T-cell (primary cell): ENCODE measurements around the gene KCNH8. TPM values are rescaled to one million over a fixed set of nuclear protein-coding genes. Genes with fewer than 3 reads are reported as not detected.

Source experiments
- ATAC-seq, 4 experiments: fragments of 200-7000 bp in 3 of 4; fragments of 150-1000 bp in 1 of 4; cut with Tn5 transposase; replicated peaks in 1 of 4; 1 replicate in 3 of 4; 2 replicates in 1 of 4; pipeline ENCODE4 v1.10.0; 2021; ENCODE audit warnings: moderate library complexity in 3 of 4, mild to moderate bottlenecking in 2 of 4, moderate number of reproducible peaks in 1 of 4
- CTCF ChIA-PET, 2 donors: fragments of 300-600 bp; sonication (Branson Sonifier 250); formaldehyde crosslinking; loops; one replicate each; lab custom pipeline; 2022; ENCODE audit warnings: antibody characterized with exemption in 2 of 2; lab: Charles Lee
- POLR2A ChIA-PET, 2 donors: fragments of 300-600 bp; sonication (Branson Sonifier 250); formaldehyde crosslinking; loops; one replicate each; lab custom pipeline; 2022; ENCODE audit warnings: antibody characterized with exemption in 2 of 2; lab: Charles Lee
- DNase-seq, 35 experiments: peaks; one replicate each; pipeline versions ENCODE4 v3.0.0 to v3.0.0-alpha.2; 2013 to 2023
- H3K27ac ChIP-seq: one replicate; pipeline ENCODE4 v1.5.1; 2013; ENCODE audit warnings: low read length
- H3K27me3 ChIP-seq, 2 experiments: replicated peaks in 1 of 2; 1 replicate in 1 of 2; 2 replicates in 1 of 2; pipeline versions ENCODE4 v1.6.1 to v1.7.0; 2013; ENCODE audit warnings: low read length in 1 of 2, mixed read lengths in 1 of 2; ENCODE audit not compliant: control insufficient read depth in 2 of 2, insufficient read depth in 2 of 2; ENCODE audit errors: extremely low read depth in 1 of 2
- H3K36me3 ChIP-seq, 2 donors: 1 replicate in 1 of 2; 2 replicates in 1 of 2; pipeline versions ENCODE4 v1.6.1 to v1.7.0; 2013; ENCODE audit warnings: low read length in 1 of 2; ENCODE audit not compliant: control insufficient read depth in 2 of 2, insufficient read depth in 1 of 2; ENCODE audit errors: extremely low read depth in 1 of 2
- H3K4me1 ChIP-seq, 2 experiments: 1 replicate in 1 of 2; 2 replicates in 1 of 2; pipeline versions ENCODE4 v1.6.1 to v1.7.0; 2013; ENCODE audit warnings: low read length in 2 of 2, mixed read lengths in 1 of 2; ENCODE audit not compliant: insufficient read depth in 2 of 2, control insufficient read depth in 1 of 2; ENCODE audit errors: extremely low read depth in 1 of 2
- H3K4me3 ChIP-seq, 2 donors: 1 replicate in 1 of 2; 2 replicates in 1 of 2; pipeline versions ENCODE4 v1.5.1 to v1.7.0; 2013; ENCODE audit warnings: mild to moderate bottlenecking in 2 of 2, low read length in 1 of 2, moderate library complexity in 1 of 2; ENCODE audit not compliant: control insufficient read depth in 1 of 2; ENCODE audit errors: extremely low read depth in 1 of 2
- H3K9me3 ChIP-seq: 2 replicates; pipeline ENCODE4 v1.7.0; 2013
- H3K27ac Mint-ChIP-seq, 2 donors: one replicate each; pipeline ENCODE4 v1.8.0; 2020 to 2021; ENCODE audit warnings: mild to moderate bottlenecking in 2 of 2, mixed read lengths in 2 of 2
- H3K27me3 Mint-ChIP-seq, 2 donors: one replicate each; pipeline ENCODE4 v1.8.0; 2021 to 2022; ENCODE audit warnings: mixed read lengths in 2 of 2
- H3K36me3 Mint-ChIP-seq: one replicate; pipeline ENCODE4 v1.8.0; 2021; ENCODE audit warnings: mixed read lengths
- H3K4me1 Mint-ChIP-seq, 3 donors: one replicate each; pipeline ENCODE4 v1.8.0; 2020 to 2022; ENCODE audit warnings: mixed read lengths in 3 of 3, mild to moderate bottlenecking in 1 of 3
- H3K4me3 Mint-ChIP-seq, 3 donors: one replicate each; pipeline ENCODE4 v1.8.0; 2020 to 2022; ENCODE audit warnings: mild to moderate bottlenecking in 3 of 3, mixed read lengths in 3 of 3, moderate library complexity in 3 of 3
- H3K9me3 Mint-ChIP-seq, 3 donors: one replicate each; pipeline ENCODE4 v1.8.0; 2020 to 2022; ENCODE audit warnings: mixed read lengths in 3 of 3
- WGBS: methylation state at CpG from one replicate; pipeline ENCODE4 v1.1.5; 2013; ENCODE audit warnings: missing lambda C conversion rate; ENCODE audit not compliant: insufficient coverage; 5-methylcytosine and 5-hydroxymethylcytosine counted together
- total RNA-seq, 35 experiments: library from RNA in 6 of 35; stranded (reverse) in 6 of 35; fragments of 120-200 nt in 1 of 35; gene quantifications; one replicate each; pipeline versions ENCODE4 v1.2.1 to v1.2.4 and lab custom pipeline; 2013 to 2026

Gene KCNH8
- total RNA-seq, 5 donors from 2014 or later (not counting 1 experiment from before 2014, with no cell fraction given): 0.03 to 0.26 (median 0.16) TPM; not detected in 1

GRCh38 chr3:19215427-19215826 lies 67.1 kb downstream of the KCNH8 start:
- CTCF ChIA-PET: no interaction called here
- no CpG with 5 or more reads among the region's 2 CpGs for WGBS
- ATAC-seq: no peak

GRCh38 chr3:19216669-19217337 lies 68.5 kb downstream of the KCNH8 start:
- Mint-ChIP-seq H3K27ac (no peak overlapping the region), H3K4me1 (no peaks in the 10 kb centered on the region), H3K9me3 (no peaks in the 10 kb centered on the region), H3K4me3 (no peak overlapping the region), H3K27me3 (no peaks in the 10 kb centered on the region), H3K36me3 (no peaks in the 10 kb centered on the region)
- H3K36me3 ChIP-seq: no peaks in the 10 kb centered on the region
- WGBS: 73% methylated on average over 2 of the region's 6 CpGs
- no peak overlapping the region for H3K27ac ChIP-seq
- H3K27me3 ChIP-seq: no peaks in the 10 kb centered on the region
- H3K4me1 ChIP-seq: no peaks in the 10 kb centered on the region
- no peaks in the 10 kb centered on the region for H3K9me3 ChIP-seq
- ChIA-PET CTCF (no interaction called here), POLR2A (no interaction called here)
- DNase-seq (no peak), ATAC-seq (no peak)
- no peak overlapping the region for H3K4me3 ChIP-seq

More at GRCh38 chr3:19215427-19215826, 67.1 kb downstream of the KCNH8 start:
- DNase-seq: no peak
- Mint-ChIP-seq H3K4me1 (no peaks in the 10 kb centered on the region), H3K36me3 (no peaks in the 10 kb centered on the region), H3K9me3 (no peaks in the 10 kb centered on the region), H3K4me3 (no peak overlapping the region), H3K27me3 (no peaks in the 10 kb centered on the region), H3K27ac (no peak overlapping the region)
- Histone ChIP-seq H3K27me3 (no peaks in the 10 kb centered on the region), H3K9me3 (no peaks in the 10 kb centered on the region), H3K4me1 (no peaks in the 10 kb centered on the region), H3K27ac (no peak overlapping the region), H3K4me3 (no peak overlapping the region), H3K36me3 (no peaks in the 10 kb centered on the region)
- POLR2A ChIA-PET: no interaction called here

- no peaks in the 10 kb centered on the region for H3K36me3 ChIP-seq
- CTCF ChIA-PET: no interaction called here
- ATAC-seq: no peak
- Mint-ChIP-seq H3K36me3 (no peaks in the 10 kb centered on the region), H3K4me3 (no peak overlapping the region), H3K9me3 (no peaks in the 10 kb centered on the region), H3K27ac (no peak overlapping the region), H3K4me1 (no peaks in the 10 kb centered on the region), H3K27me3 (no peaks in the 10 kb centered on the region)
- H3K27me3 ChIP-seq: no peaks in the 10 kb centered on the region
- H3K27ac ChIP-seq: no peak overlapping the region
- POLR2A ChIA-PET: no interaction called here
- H3K4me1 ChIP-seq: no peaks in the 10 kb centered on the region
- H3K4me3 ChIP-seq: no peak overlapping the region
- no peaks in the 10 kb centered on the region for H3K9me3 ChIP-seq
- WGBS: no CpG with 5 or more reads among the region's 1 CpG
- no peak for DNase-seq
Observed at GRCh38 chr3:19220311-19220710, 72.0 kb downstream of the KCNH8 start.

GRCh38 chr3:19221081-19221480 lies 72.8 kb downstream of the KCNH8 start:
- no peak overlapping the region for H3K4me3 Mint-ChIP-seq
- no peak overlapping the region for H3K4me3 ChIP-seq
- 40% methylated on average over 1 of the region's 2 CpGs for WGBS
- POLR2A ChIA-PET: no interaction called here
- CTCF ChIA-PET: no interaction called here
- H3K27ac ChIP-seq: no peak overlapping the region
- no peaks in the 10 kb centered on the region for H3K27me3 Mint-ChIP-seq
- no peak overlapping the region for H3K27ac Mint-ChIP-seq
- no peaks in the 10 kb centered on the region for H3K9me3 ChIP-seq
- no peak for ATAC-seq
- DNase-seq: no peak
- no peaks in the 10 kb centered on the region for H3K27me3 ChIP-seq
- no peaks in the 10 kb centered on the region for H3K36me3 ChIP-seq
- no peaks in the 10 kb centered on the region for H3K36me3 Mint-ChIP-seq
- no peaks in the 10 kb centered on the region for H3K9me3 Mint-ChIP-seq
- H3K4me1 ChIP-seq: no peaks in the 10 kb centered on the region
- H3K4me1 Mint-ChIP-seq: no peaks in the 10 kb centered on the region

GRCh38 chr3:19226479-19226878 lies 78.2 kb downstream of the KCNH8 start:
- ATAC-seq: no peak
- Mint-ChIP-seq H3K4me3 (no peak overlapping the region), H3K4me1 (no peaks in the 10 kb centered on the region), H3K27ac (no peak overlapping the region), H3K36me3 (no peaks in the 10 kb centered on the region), H3K9me3 (no peaks in the 10 kb centered on the region), H3K27me3 (no peaks in the 10 kb centered on the region)
- no peak overlapping the region for H3K27ac ChIP-seq
- POLR2A ChIA-PET: no interaction called here
- H3K9me3 ChIP-seq: no peaks in the 10 kb centered on the region
- H3K36me3 ChIP-seq: no peaks in the 10 kb centered on the region
- CTCF ChIA-PET: no interaction called here
- DNase-seq: no peak
- no peak overlapping the region for H3K4me3 ChIP-seq
- H3K4me1 ChIP-seq: no peaks in the 10 kb centered on the region
- H3K27me3 ChIP-seq: no peaks in the 10 kb centered on the region
- WGBS: 100% methylated on average over 1 of the region's 2 CpGs

GRCh38 chr3:19228167-19228566 lies 79.9 kb downstream of the KCNH8 start:
- Mint-ChIP-seq H3K36me3 (no peaks in the 10 kb centered on the region), H3K27me3 (peaks cover 0 to under 1% of the 10 kb centered on the region in 2 donors), H3K4me3 (no peak overlapping the region), H3K27ac (no peak overlapping the region), H3K4me1 (no peaks in the 10 kb centered on the region), H3K9me3 (no peaks in the 10 kb centered on the region)
- DNase-seq: no peak
- H3K27me3 ChIP-seq: no peaks in the 10 kb centered on the region
- CTCF ChIA-PET: no interaction called here
- H3K9me3 ChIP-seq: no peaks in the 10 kb centered on the region
- no peak overlapping the region for H3K27ac ChIP-seq
- H3K36me3 ChIP-seq: no peaks in the 10 kb centered on the region
- no peaks in the 10 kb centered on the region for H3K4me1 ChIP-seq
- no peak for ATAC-seq
- no peak overlapping the region for H3K4me3 ChIP-seq
- no CpG with 5 or more reads among the region's 3 CpGs for WGBS
- POLR2A ChIA-PET: no interaction called here

GRCh38 chr3:19229086-19229485 lies 80.8 kb downstream of the KCNH8 start:
- ATAC-seq (no peak), DNase-seq (no peak)
- no peak overlapping the region for H3K4me3 ChIP-seq
- ChIA-PET CTCF (no interaction called here), POLR2A (no interaction called here)
- Mint-ChIP-seq H3K4me3 (no peak overlapping the region), H3K4me1 (peaks cover 0 to 6% (median 3%) of the 10 kb centered on the region in 3 donors), H3K9me3 (no peaks in the 10 kb centered on the region), H3K27me3 (peaks cover 3 to 5% of the 10 kb centered on the region in 2 donors), H3K36me3 (no peaks in the 10 kb centered on the region), H3K27ac (no peak overlapping the region)
- H3K36me3 ChIP-seq: no peaks in the 10 kb centered on the region
- no peaks in the 10 kb centered on the region for H3K9me3 ChIP-seq
- no peak overlapping the region for H3K27ac ChIP-seq
- no peaks in the 10 kb centered on the region for H3K27me3 ChIP-seq
- WGBS: 75% methylated on average over 1 of the region's 1 CpG
- H3K4me1 ChIP-seq: no peaks in the 10 kb centered on the region
